Activated CD8-positive, alpha-beta memory T cell treated with anti-CD3 and anti-CD28 coated beads for 4 hours (primary cell): ENCODE results near the gene TNNT1.
"Not testable (repeated sequence)": the region's sequence is repeated elsewhere in the genome, so short reads cannot be mapped to it uniquely, and the experiment has no call there.

ENCODE experiments used
- DNase-seq, 2 donors: peaks; one replicate each; pipeline ENCODE4 v3.0.0-alpha.2; 2020; ENCODE audit warnings: low read depth in 2 of 2

TNNT1 gene

GRCh38 chr19:55109527-55110291 is 39.3 kb downstream of the TNNT1 start:
- DNase-seq = no peak

DNA sequence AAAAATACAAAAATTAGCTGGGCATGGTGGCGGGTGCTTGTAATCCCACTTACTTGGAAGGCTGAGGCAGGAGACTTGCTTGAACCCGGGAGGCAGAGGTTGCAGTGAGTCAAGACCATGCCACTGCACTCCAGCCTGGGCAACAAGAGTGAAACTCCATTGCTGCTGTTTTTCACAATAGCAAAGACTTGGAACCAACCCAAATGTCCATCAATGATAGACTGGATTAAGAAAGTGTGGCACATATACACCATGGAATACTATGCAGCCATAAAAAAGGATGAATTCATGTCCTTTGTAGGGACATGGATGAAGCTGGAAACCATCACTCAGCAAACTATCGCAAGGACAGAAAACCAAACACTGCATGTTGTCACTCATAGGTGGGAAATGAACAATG is 41.8 kb downstream of the TNNT1 start:
- not testable (repeated sequence) for DNase-seq

DNA sequence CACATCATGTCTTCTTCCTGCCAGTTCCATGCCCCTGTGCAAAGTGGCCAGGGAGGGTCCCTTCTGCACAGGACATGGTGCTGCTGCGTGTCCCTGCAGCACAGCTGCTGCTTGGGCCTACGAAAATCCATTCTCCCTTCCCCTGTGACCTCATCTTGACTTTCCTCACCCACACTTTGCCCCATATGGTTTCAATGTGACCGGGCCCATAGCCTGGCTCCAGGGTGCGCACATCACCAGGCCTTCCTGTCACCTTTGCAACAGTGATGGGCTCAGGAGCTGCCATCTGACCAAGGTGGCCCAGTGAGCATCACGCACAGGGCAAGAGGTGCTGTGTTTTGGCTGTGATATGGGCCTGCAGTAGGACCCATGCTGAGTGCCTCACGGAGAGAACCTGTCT is 42.4 kb downstream of the TNNT1 start:
- no peak for DNase-seq

DNA sequence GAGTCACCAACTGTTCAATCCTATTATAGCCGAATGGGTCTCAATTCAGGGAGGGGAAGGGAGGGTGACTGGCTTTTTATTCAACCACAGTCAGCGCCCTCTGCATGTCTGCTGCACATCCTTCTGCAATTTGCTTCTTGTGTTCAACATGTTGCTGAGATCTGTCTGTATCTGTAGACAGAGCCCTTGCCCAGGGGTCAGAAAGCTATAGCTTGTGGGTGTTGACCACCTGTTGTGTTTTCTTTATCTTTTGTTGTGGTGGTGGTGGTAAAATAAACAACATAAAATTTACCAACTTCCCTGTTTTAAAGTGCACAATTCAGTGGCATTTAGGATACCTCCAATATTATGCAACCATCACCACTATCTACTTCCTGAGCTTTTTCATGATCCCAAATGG is 43.8 kb downstream of the TNNT1 start:
- no peak for DNase-seq

GRCh38 chr19:55103190-55103589 is 45.8 kb downstream of the TNNT1 start:
- DNase-seq = no peak

- no peak for DNase-seq
These were observed 47.7 kb downstream of the TNNT1 start for GRCh38 chr19:55101261-55101660.

DNA sequence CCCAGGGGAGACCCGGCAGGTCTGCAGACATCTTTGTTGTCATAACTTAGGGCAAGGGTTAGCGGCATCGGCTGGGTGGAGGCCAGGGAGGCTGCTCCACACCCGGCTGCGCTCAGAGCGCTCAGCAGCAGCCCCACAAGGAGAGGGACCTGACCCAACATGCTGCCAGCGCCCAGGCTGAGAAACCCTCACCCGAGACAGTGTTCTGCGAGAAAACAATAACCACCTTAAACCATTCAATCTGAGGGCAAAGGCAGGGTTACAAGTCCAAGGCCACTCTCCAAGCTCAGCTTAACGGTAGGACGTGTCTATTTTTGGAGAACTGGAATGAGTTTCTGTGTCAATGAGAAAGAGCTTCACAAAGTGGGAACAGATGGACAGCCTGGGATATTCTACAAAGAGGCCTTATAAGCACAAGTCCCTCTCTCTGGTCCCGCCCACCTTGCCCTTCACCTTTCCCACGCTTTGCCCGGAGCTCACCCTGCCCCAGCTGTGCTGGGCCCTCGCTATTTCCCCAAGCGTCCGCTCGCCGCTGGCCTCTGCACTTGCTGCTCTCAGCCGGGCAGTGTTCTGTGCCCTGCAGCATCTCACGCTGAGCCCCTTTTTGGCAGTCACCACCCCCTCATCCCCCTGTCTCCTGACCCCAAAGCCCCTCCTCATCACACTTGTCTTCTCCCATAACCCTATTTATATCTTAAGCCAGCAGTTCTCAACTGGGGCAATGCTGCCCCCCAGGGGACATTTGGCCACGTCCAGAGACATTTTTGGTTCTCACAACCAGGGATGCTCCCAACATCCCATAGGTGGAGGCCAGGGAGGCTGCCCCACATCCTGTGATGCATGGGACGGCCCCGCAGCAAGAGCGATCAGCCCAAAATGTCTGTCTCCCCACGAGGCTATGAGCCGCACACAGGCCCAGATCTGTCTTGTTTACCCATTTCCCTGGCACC is 49.2 kb downstream of the TNNT1 start:
- DNase-seq = no peak

DNA sequence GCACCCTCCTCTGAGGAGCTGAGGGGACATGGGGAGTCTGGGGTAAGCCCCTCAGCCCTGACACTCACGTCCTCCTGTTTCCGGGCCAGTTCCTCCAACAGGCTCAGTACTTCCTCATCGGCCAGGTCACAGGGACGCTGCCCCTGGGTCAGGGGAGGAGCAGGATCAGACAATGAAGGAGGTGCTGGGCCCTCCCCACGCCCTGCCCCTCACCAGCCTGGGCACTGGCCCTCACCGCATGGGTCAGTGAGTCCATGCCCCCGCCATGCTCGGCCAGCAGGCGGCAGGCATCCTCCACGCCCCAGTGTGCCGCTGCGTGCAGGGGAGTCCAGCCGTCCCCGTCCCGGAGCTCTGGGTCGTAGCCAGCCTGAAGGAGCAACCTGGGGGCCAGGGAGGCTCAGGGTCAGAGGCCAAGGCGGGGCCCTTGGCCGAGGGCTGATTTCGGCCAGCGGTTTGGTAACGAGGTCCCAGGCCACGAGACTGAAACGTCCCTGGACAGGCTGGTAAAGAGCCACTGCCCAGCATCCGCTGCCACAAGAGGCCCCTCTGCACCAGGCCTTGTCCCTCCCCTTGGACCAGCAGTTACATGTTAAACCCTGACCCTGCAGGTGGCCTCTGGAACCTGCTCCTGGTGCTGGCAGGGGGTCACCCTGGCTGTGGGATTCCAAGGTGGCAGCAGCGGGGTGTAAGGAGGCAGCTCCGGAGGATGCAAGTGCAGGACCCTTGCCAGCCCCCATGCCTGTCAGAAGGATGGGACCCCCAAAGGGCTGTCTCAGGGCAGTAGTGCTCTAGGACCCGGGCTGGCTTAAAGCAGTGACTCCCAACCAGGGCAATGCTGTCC is 50.1 kb downstream of the TNNT1 start:
- DNase-seq = no peak

DNA sequence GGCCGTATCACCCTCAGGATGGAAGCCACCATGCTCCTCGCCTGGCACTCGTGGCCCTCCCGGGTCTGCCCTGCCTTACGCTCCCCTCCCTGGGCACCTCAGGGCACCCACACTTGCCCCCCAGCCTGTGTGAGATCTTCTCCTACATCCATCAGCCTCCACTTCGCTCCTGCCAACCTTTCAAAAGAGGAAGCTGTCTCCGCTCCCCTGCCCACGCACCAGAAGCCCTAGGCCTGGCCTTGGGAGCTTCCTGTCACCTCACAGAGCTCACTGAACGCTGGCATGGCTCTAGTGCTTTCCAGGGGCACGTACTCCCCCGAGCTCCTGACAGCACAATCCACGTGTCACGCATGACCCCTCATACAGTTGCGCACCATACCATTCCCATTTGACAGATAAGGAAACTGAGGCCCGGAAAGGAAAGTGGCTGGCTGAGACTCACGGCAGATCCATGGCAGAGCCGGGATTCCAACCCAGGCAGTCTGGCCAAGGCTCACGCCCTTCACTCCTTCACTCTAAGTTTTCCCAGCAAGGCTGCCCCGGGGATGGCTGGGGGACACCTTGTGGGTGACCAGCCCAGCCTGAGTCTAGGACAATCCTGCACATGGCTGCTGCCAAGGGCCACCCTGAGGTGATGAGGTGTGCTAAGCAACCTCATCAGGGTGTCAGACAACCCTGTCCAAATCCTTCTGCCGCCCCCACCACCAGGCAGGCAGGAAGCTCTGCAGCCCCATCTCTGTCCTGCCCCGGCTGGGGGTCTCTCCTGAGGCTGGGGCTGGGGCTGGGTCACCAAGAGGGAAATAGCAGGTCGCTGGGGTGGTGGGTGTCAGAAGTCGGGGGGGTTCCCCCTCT is 50.9 kb downstream of the TNNT1 start:
- DNase-seq = no peak

DNA sequence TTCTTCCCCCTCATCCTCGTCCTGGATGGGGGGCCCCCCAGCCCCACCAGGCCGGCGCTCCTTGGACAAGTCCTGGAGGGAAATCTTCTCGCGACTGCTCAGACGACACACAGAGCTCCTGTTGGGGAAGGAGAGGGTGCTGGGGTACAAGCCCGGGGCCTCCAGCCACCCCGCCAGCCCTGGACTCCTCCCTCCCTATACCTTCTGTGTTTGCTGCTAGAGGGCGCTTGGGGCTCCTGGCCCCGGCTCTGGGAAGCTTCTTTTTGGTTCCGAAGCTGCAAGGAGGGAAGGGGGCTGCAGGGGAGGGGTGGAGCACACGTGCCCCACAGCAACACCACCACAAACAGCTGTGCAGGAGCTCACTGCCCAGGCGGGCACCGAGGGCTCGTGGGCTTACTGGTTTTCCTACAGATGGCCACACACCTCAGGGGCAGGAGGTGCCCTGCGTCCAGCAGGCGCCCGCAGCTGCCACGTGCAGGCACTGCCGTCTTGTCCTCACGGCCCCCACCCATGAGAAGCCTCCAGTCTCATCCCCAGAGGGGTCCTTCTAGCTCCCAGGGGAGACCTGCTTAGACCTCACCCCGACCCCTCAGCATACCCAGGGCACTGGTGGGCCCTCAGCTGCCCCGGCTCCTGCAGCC is 52.8 kb downstream of the TNNT1 start:
- no peak for DNase-seq

GRCh38 chr19:55095260-55096060 is 53.5 kb downstream of the TNNT1 start:
- DNase-seq = no peak

DNA sequence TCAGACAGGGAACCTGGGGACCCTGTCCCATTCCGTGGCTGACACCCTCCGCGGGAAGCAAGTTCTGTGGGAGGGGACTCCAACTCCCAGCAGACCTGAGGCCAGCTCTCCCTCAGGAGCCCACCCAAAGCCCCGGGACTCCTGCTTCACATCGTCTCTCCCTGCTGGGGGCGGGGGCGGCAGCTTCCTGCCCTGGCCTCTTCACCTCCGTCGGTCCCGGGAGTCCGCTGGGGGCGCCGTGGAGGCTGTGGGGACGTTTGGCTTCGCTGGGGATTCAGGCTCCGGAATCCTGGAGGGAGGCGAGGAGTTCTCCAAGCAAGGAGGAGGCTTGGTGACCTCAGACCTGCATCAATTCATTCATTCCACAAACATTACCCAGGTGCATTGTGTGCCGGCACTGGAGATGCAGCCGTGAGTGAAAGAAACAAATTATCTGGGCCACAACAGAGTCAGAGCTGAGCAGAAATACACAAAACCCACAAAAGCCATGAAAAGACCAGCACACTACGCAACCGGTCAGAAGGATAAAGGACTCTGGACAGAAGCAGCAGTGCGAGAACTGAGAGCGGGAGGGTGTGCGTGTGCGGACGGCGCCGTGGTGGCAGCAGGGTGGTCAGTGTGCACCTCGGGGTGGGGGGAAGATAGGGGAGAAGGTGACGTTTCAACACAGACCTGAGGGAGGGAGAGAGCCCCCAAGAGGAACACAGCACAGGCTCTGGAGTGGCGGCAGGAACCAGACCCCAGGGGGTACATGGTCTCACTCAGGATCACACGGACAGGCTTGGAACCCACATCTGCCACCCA is 54.3 kb downstream of the TNNT1 start:
- no peak for DNase-seq

GRCh38 chr19:55092423-55093318 is 56.3 kb downstream of the TNNT1 start:
- no peak for DNase-seq

GRCh38 chr19:55091955-55092354 is 57.1 kb downstream of the TNNT1 start:
- no peak for DNase-seq

GRCh38 chr19:55091126-55091910 is 57.7 kb downstream of the TNNT1 start:
- DNase-seq = no peak

DNA sequence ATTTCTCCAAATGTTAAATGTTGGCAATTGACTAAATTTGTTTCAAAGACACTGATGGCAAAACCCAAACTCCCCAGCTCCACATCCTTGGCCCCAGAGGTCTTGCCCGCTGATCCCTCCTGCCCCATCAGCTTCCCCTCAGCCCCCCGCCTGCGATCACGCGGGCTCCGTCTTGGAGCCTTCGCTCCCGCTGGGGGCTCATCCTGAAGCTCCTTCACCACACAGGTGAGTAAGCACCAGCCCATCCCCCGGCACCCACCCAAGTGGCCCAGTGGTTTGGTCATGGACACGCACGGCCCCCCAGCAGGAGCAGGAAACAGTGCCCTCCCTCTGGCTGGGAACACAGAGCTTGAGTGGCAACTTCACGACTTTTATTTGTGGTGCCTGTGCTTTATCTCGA is 58.4 kb downstream of the TNNT1 start:
- DNase-seq = no peak

DNA sequence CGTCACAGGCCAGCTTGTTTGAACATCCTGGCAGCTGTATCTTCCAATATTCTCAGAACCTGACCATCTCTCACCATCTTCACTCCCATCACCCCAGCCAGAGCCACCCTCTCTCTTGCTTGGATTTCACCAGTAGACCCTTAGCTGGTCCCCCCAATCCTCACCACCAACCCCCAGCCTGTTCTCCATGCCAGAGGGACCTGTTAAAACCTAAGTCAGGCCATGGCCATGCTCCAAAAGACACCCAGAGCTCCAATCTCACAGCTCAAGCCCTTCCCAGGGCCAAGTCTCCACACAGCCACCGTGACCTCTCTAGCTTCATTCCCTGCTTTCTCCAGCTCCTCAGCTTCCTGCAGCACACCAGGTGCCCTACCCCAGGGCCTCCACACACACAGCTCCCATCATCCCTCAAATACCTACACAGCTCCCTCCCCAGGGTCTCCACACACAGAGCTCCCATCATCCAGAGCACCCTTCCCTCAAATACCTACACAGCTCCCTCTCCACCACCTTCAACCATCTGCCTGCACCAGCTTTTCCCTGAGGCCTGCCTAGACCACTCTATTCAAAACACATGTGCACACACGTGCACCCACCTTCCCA is 59.6 kb downstream of the TNNT1 start:
- DNase-seq = no peak
